Measurements from ENCODE around the gene ZIC1. TPM values are rescaled to one million over a fixed set of nuclear protein-coding genes. Genes with fewer than 3 reads are reported as not detected.

The ZIC1 gene
- total RNA-seq, 1 donor from 2014 or later = 12.8 TPM

DNA sequence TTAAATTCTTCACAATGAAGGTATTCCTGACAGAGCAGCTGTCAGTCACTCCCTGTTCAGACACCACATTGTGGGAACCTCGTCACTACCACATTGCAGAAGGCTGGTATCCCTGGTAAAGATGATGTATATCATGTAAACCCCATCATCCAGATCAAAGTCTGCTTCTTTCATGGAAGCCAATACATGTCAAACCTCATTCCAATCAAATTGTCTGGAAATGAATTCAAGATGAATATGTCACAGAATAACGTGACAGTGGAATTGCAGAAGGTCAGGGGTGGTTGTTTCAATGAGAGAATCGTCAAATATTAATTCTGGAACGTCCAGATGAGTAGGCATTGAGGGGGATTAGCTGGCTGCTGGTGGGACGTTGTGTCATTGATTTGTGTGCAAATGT, 7.0 kb upstream of the ZIC1 start:
- Mint-ChIP-seq H3K9me3 (ENCODE audit: low read depth) (no peaks in the 10 kb centered on the region), H3K4me3 (ENCODE audit: unreplicated experiment) (no peak overlapping the region), H3K27me3 (ENCODE audit: low read depth) (peaks cover 61% of the 10 kb centered on the region), H3K4me1 (ENCODE audit: low read depth) (peaks cover 27% of the 10 kb centered on the region), H3K27ac (ENCODE audit: unreplicated experiment) (no peak overlapping the region), H3K36me3 (ENCODE audit: low read depth) (no peaks in the 10 kb centered on the region)
- DNase-seq (ENCODE audit: low spot score) = no peak
- TF ChIP-seq, protein P1, sequence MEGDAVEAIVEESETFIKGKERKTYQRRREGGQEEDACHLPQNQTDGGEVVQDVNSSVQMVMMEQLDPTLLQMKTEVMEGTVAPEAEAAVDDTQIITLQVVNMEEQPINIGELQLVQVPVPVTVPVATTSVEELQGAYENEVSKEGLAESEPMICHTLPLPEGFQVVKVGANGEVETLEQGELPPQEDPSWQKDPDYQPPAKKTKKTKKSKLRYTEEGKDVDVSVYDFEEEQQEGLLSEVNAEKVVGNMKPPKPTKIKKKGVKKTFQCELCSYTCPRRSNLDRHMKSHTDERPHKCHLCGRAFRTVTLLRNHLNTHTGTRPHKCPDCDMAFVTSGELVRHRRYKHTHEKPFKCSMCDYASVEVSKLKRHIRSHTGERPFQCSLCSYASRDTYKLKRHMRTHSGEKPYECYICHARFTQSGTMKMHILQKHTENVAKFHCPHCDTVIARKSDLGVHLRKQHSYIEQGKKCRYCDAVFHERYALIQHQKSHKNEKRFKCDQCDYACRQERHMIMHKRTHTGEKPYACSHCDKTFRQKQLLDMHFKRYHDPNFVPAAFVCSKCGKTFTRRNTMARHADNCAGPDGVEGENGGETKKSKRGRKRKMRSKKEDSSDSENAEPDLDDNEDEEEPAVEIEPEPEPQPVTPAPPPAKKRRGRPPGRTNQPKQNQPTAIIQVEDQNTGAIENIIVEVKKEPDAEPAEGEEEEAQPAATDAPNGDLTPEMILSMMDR (IDR thresholded peaks at IDR 0.05) = no peak

DNA sequence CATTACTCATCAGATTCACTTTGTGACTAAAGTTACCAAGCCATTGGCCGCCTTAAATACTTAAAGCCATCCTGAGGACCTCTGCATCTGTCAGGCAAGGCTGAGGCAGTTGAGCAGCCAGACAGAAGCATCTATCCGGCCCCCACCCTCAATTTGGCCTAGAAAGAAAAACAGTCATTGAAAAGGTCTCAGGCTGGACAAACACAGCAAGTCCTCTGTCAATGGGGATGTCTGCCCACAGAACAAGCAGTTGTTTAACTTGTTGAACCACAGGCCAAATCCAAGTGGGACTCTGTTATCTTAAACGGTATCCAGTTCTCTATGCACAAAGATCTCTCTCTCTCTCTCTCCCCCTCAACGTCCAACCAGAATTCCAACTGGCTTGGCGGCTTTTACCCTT, 5.7 kb upstream of the ZIC1 start:
- H3K36me3 Mint-ChIP-seq (ENCODE audit: low read depth) = no peaks in the 10 kb centered on the region
- H3K4me3 Mint-ChIP-seq (ENCODE audit: unreplicated experiment) = no peak overlapping the region
- peaks cover 63% of the 10 kb centered on the region for H3K27me3 Mint-ChIP-seq (ENCODE audit: low read depth)
- no peaks in the 10 kb centered on the region for H3K9me3 Mint-ChIP-seq (ENCODE audit: low read depth)
- peak overlapping the region; percentile 34 for H3K27ac Mint-ChIP-seq (ENCODE audit: unreplicated experiment)
- TF ChIP-seq, protein P1 (IDR thresholded peaks at IDR 0.05) = no peak
- DNase-seq (ENCODE audit: low spot score) = no peak
- H3K4me1 Mint-ChIP-seq (ENCODE audit: low read depth) = peaks cover 29% of the 10 kb centered on the region

DNA sequence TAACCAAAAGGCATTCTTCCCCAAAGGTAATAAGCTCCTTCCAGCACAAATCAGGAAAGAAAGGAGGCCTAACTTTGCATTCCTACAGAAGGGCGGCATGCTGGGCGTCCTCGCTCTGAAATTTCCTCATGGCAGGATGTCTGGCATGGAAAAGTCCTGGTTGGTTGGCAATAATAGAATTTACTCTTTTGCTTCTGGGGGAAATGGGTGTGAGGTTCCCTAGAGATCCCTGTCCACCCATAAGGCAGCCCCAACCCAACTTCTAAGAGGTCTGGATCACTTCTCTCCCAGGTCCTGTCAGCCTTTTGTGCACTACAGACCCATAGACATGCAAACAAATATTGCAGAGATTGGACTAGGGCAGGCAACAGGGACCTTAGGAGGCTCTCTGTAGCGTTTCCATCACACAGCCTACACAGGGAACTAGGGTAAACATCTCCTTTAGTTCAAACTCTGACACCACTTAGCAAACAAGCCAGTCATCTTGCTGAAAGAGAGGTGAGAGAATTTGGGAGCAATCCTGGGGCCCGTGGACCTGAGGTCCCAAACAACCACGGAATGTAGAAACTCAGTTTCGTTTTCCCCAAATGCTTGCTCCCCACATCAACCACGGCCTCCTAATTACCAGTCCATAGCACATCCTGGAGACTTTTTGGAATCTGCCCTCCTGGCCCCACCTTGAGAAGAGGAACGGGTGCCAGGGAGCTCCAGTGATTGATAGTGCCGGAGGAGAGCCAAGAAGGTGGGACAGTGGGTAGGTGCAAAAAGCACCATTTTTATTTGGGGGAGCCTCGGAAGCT, 5.0 kb upstream of the ZIC1 start:
- H3K9me3 Mint-ChIP-seq (ENCODE audit: low read depth) = no peaks in the 10 kb centered on the region
- no peaks in the 10 kb centered on the region for H3K36me3 Mint-ChIP-seq (ENCODE audit: low read depth)
- peaks cover 62% of the 10 kb centered on the region for H3K27me3 Mint-ChIP-seq (ENCODE audit: low read depth)
- H3K27ac Mint-ChIP-seq (ENCODE audit: unreplicated experiment) = no peak overlapping the region
- TF ChIP-seq, protein P1 (IDR thresholded peaks at IDR 0.05) = no peak
- peaks cover 33% of the 10 kb centered on the region for H3K4me1 Mint-ChIP-seq (ENCODE audit: low read depth)
- DNase-seq (ENCODE audit: low spot score) = no peak
- H3K4me3 Mint-ChIP-seq (ENCODE audit: unreplicated experiment) = no peak overlapping the region

DNA sequence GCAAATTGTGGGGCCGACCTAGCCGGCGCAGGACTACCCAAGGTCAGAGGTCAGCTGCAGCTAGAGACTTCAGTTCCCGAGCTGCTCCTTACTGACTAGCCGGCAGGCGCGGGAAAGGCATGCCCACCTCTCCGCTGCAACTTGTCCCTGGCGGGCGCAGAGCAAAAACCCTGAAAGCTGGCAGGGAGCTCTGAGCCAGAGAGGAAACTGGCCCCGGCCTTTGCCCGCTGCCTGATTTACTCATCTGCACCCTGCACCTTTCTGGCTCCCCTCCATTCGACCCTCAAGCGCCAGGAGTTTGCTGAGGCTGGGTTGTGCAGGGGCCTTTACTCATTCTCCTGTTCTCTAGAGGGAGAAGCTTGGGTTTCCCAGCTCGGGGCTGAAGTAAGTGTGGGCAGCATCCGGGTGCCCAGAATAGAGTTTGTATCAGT, 4.3 kb upstream of the ZIC1 start:
- TF ChIP-seq, protein P1 (IDR thresholded peaks at IDR 0.05) = no peak
- Mint-ChIP-seq H3K36me3 (ENCODE audit: low read depth) (no peaks in the 10 kb centered on the region), H3K27me3 (ENCODE audit: low read depth) (peaks cover 63% of the 10 kb centered on the region), H3K4me1 (ENCODE audit: low read depth) (peaks cover 36% of the 10 kb centered on the region), H3K9me3 (ENCODE audit: low read depth) (no peaks in the 10 kb centered on the region), H3K27ac (ENCODE audit: unreplicated experiment) (no peak overlapping the region), H3K4me3 (ENCODE audit: unreplicated experiment) (no peak overlapping the region)
- DNase-seq (ENCODE audit: low spot score) = no peak

DNA sequence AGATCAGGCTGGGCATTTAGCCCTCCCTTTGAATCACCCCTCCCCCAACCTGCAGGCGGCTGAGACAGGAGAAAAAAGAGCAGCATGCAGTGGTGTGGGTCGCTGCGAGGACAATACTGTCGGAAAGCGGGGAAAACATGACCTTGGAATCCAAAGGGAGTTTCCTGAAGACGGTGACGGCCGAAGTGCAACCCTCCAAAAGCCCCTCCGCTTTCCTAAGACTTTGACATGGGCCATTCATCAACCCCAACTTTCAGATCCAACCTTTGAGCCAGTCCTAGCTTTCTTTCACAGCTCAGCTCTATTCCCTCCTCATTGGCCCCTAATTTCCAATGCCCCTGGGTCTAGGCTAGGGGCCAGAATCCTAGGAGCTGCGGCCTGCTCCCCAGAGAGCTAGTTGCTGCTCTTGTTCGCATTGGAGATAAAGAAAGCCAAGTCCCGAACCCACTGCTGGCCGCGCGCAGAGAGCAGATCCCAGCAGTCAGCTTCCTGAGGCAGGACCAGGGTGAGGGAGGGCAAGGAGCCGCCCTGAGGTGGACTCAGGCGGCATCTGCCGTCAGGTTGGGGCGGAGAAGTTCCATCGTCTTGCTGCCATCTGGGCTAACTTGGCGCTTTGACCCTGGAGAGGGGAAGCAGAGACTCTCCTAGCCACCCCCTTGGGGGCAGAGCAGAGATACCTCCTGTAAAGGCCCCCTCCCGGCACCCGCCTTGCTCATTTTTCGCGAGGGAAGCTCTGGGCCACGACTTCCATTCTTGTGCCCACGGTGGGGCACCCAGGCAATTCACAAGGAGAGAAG, 3.7 kb upstream of the ZIC1 start:
- no peaks in the 10 kb centered on the region for H3K9me3 Mint-ChIP-seq (ENCODE audit: low read depth)
- peaks cover 63% of the 10 kb centered on the region for H3K27me3 Mint-ChIP-seq (ENCODE audit: low read depth)
- TF ChIP-seq, protein P1 (IDR thresholded peaks at IDR 0.05) = no peak
- peak; percentile 88 for DNase-seq (ENCODE audit: low spot score)
- no peak overlapping the region for H3K4me3 Mint-ChIP-seq (ENCODE audit: unreplicated experiment)
- peak overlapping the region; percentile 8 for H3K27ac Mint-ChIP-seq (ENCODE audit: unreplicated experiment)
- H3K36me3 Mint-ChIP-seq (ENCODE audit: low read depth) = no peaks in the 10 kb centered on the region
- H3K4me1 Mint-ChIP-seq (ENCODE audit: low read depth) = peaks cover 36% of the 10 kb centered on the region
